A172 (cell line): ENCODE data around the gene MYH9. TPM values are rescaled to one million over a fixed set of nuclear protein-coding genes. Genes with fewer than 3 reads are reported as not detected.

Source experiments
- DNase-seq: peaks from one replicate; pipeline ENCODE4 v3.0.0-alpha.2; 2015; ENCODE audit warnings: low spot score
- total RNA-seq: library from RNA; depleted of rRNA; stranded (reverse); fragments of >200 nt; shearing (Covaris generic); gene quantifications from 2 replicates; pipeline ENCODE4 v1.2.3, GENCODE V29; 2014; rRNA removed

Gene MYH9
- total RNA-seq, 1 experiment from 2014 or later: 180 TPM

- DNase-seq: no peak
Measured at GRCh38 chr22:36232715-36233401, 154.9 kb downstream of the MYH9 start.

Other genes with a start within 250 kb of the MYH9 start
- gene APOL3, start 227.2 kb downstream of the MYH9 start, total RNA-seq: 3.1 and 3.9 TPM in 2 replicates
- gene APOL4, start 186.2 kb downstream of the MYH9 start, total RNA-seq: 0.74 TPM in 1 of 2 replicates, not detected in the other
- 43.7 and 46.9 TPM in 2 replicates for gene APOL2, start 148.4 kb downstream of the MYH9 start, total RNA-seq
- 10.7 and 12.1 TPM in 2 replicates for gene APOL1, start 134.8 kb downstream of the MYH9 start, total RNA-seq
- 9.9 and 24.2 TPM in 2 replicates for gene TXN2, start 93.7 kb upstream of the MYH9 start, total RNA-seq
- 17.6 and 18.4 TPM in 2 replicates for gene FOXRED2, start 119.1 kb upstream of the MYH9 start, total RNA-seq
- 249 and 285 TPM in 2 replicates for gene EIF3D, start 141.2 kb upstream of the MYH9 start, total RNA-seq